ENCODE results near the gene GPR150.

GPR150 gene

DNA sequence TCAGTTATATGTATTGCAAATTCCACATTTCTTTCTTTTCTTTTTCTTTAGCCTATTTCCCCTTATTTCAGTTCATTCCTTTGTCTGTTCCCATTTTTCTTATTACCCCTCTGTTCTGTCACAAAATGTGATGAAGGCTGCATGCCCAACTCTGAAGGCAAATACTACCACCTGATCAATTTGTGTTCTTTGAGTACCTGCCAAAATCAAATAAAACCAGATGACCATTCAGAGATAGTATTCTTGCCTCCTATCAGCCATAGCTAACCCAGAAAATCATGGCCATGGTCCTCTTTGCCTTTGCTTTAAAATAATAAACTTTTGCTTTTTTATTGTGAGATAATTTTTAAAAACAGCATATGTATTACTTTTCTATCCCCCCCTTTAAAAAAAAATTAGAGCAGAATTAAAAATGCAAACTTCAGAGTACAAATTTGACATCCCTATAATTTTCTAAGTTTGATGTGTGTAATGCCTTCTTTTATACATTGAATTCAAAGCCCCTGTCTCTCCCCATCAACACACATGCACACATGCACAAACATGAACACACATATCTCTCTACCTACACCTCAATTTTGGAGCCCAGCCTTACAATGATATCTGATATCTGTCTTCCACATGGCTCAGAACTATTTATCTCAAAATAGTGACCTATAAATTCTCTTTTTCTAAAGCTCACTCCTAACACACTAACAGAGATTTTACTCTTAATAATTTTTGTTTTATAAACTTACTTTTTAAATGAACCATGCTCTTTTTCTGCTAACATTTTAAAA, 30.1 kb downstream of the GPR150 start:
- DNase-seq (ENCODE audit: low read depth in 2 of 2) = no peak

DNA sequence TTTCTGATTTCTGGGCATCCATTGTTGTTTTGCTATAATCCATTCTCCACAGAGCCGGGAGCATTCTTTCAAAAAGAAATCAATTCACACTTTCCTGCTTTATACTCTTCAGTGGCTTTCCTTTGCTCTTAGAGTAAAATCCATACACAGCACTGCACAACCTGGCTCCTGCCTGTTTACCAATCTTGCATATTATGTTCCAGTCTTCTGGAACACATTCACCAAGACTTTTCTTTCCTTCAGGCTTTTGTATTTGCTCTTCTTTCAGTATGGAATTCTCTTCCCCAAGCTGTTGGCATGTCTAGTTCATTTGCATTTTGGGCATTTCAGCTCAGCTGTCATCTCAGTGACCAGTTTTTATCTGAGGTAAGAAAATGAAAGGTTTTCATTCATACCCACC, 33.0 kb downstream of the GPR150 start:
- DNase-seq (ENCODE audit: low read depth in 2 of 2) = no peak

DNA sequence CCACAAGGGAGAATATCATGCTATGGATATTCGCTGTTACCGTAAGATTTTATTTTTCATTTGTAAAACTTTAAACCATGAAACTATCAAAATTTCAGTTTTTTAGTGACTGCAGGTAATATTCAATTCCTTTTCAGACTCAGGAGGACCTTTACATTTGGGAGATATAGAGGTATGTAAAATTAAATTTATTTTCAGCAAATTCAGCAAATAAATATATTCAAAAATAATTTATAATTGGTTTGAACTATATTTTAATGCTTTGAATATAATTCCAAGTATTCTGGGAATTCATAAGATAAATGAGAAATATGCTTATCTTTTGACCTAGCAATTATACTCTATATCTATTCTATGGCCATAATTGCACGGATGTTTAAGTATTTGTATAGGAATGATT, 34.3 kb downstream of the GPR150 start:
- no peak for DNase-seq (ENCODE audit: low read depth in 2 of 2)

DNA sequence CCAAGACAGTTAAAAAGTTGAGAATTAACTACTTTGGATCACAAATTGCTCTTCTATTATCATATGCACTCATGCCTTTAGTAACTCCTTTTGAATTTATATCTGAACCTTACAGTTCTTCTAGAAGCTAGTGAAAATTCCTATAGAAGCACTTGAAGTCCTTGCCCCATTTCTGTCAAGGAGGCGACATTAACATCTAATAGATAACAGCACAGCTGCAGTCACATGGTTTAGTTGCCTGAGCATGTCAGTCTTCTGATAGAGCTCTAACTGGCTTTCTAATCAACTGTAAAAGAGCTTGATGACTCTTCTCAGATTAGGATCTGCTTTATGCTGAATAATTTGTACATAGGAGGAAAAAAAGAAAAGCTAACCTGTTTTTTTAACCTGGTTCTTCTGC, 35.7 kb downstream of the GPR150 start:
- no peak for DNase-seq (ENCODE audit: low read depth in 2 of 2)

DNA sequence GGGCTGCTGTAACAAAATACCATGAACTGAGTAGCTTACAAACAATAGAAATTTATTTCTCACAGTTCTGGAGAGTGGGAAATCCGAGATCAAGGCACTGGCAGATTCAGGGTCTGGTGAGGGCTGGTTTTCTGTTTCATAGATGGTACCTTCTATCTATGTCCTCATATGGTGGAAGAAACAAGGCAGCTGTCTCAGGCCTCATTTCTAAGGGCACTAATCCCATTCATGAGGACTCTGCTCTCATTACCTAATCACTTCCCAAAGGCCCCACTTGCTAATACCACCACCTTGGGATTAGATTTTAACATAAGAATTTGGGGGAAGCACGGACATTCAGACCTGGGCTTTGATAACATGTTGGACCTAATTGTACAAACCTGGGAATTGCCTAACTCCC, 40.2 kb downstream of the GPR150 start:
- DNase-seq (ENCODE audit: low read depth in 2 of 2) = no peak

DNA sequence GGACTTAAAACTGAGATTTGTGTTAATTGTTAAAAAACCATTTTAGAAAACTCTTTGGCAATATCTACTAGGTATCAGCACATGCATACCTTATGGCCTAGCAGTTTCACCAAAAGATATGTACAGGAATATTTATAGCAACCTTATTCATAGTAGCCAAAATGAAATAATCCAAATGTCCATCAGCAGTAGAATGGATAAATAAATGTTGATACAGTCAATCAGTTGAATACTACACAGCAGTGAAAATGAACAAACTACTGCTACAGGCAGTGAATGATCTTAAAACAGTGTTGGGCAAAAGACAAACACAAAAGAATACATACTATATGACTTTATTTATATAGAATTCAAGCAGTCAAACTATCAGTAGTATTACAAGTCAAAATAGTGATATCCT, 43.1 kb downstream of the GPR150 start:
- no peak for DNase-seq (ENCODE audit: low read depth in 2 of 2)

DNA sequence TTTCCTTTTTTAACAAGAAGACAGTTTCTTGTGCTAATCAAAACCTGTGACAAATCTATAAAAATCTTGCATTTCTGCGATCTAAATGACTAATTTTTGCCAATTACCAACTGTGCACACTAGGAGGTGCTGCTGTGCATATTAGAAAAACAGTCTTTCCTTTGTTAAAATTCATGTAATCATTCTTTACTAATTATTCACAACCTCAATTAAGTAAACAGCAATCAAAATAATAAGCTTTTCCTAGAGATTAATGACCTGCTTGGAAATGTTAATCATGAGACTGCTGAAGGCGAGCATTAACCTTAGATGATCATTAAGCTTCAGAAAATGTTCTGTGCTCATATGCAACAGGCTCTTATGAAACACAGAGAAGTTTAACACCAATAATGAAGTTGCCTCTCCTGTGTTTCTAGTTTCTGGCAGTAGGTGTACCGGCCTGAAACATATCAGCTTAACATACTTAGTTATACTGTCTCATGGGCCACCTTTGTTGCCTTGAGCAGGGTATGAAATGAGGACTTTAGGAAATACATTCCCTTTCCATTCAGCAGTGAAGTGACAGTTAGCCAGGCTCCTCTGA, 44.4 kb downstream of the GPR150 start:
- peak in 1 of 2 experiments; percentile 15 for DNase-seq (ENCODE audit: low read depth in 2 of 2)

DNA sequence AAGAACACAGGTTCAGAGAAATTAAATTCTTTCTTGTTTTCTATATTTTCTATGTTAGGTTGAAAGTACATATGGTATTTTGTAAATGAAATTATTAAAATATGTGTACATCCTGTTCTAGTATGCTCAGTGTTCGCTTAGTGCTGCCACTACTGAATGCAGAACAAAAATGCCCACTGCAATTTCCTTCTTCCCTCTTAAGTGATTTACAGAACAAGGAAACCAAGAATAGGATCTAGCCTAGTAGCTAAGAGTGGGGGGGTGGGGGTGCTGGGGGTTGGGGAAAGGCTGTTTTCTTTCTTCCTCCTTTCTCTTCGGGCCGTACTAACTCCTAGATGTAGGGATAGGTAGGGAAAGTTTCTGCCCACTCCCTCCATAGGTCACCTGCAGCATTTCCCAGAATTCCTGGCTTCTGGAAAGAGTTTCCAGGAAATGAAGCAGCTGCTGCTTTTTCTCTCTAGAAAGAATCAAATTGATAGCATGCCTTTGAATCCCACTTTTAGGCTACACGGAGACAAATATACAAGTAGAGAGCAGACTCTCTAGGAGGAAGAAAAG, 47.3 kb downstream of the GPR150 start:
- DNase-seq (ENCODE audit: low read depth in 2 of 2) = no peak

DNA sequence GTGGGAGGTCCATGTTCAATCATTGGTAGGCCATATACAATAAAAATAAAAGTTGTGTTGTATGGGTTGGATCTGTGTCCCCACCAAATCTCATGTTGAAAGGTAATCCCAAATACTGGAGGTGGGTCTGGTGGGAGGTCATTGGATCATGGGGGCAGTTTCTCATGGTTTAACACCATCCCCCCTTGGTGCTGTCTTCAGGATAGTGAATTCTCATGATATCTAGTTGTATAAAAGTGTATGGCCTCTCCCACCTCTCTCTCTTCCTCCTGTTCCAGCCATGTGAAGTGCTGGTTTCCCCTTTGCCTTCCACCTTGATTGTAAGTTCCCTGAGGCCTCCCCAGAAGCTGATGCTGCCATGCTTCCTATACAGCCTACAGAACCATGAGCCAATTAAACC, 47.8 kb downstream of the GPR150 start:
- no peak for DNase-seq (ENCODE audit: low read depth in 2 of 2)

DNA sequence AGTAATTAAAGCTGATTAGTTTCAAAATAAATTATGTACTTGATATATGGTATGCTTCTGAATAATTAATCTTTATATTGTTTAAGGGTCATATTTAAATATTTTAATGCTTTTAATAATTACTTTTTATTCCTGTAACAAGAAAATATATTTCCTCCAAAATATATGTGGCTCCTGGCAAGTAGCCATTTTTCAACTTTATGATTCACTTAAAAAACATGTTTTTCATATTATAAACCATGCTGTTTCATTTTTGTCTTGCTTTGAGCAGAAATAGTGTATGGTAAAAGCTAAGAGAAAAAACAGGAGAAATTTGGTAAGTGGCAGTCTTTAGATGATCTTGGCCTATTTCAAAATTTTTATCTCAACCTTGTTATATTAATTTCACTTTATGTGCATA, 48.3 kb downstream of the GPR150 start:
- no peak for DNase-seq (ENCODE audit: low read depth in 2 of 2)

DNA sequence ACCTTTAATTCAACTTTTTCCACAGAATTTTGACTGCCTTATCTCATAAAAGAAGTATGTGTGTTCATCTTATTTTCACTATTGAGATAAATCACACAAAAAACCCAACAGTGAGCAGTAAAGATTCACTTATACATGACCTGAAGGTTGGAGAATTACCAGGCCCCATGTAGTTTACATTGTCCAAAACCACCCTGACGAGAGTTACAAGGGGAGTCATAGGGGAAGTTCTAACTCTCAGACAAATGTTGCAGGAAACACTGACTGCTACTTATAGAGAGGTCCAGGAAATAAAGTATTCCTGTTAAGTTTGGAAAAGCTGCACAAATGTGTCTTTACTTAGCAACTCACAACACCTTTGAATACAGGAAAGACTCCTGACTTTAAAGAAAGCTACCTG, 48.8 kb downstream of the GPR150 start:
- DNase-seq (ENCODE audit: low read depth in 2 of 2) = no peak

DNA sequence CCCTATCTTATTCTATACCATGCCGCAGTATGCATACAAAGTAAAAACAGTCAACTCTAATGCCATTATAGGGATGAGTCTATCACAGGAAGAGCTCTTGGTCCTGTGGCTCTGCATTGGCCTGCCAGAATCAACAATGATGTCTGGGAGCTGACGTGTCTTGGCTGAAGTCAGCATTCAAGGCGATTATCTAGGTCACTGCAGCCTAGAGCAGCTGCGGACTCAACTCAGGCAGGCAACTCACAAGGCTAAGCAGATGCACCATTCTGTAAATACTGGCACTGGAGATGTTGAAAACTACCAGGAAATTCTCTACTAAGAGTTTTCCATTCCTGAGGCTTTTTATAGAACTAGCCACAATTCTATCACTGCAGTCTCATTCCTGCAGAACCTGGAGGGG, 49.7 kb downstream of the GPR150 start:
- no peak for DNase-seq (ENCODE audit: low read depth in 2 of 2)

DNA sequence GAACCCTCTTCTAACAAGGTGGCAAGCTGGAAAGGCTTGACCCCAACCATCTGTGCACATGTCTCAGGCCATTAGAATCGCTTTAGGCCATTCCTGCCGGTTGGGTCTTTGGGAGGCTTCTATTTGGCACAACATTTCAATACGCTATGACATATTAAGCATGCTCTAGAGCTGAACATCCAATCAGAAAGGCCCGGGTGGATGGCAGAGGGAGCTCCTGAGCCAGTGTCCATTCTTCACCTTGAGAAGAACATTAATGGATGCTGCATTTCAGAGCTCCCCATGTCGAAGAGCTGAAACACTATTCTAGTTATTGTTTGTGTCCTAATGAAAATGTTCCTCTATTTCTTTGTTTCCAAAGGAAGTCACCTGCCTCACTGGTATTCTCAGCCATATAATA, 50.1 kb downstream of the GPR150 start:
- DNase-seq (ENCODE audit: low read depth in 2 of 2) = no peak

DNA sequence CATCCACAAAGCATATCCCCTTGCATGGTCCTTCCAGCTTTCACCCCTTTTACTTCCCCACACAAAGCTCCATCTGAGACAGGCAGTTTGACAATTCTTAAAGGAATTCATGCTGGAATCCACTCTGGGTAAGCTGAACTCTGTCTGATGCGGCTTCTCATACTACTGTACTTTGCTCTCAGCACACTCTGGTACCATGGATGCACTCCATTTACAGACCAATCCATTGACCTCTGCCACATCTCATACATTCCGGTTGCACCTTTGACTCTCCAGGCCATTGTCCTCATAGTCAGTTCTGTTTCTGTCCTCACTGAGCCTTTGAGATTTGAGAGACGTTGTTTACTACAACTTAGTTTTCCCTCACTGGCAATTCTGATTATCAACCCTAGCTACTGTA, 50.7 kb downstream of the GPR150 start:
- DNase-seq (ENCODE audit: low read depth in 2 of 2) = no peak
